ENCODE results near the gene DTNB. TPM values are rescaled to one million over a fixed set of nuclear protein-coding genes. Genes with fewer than 3 reads are reported as not detected.

The DTNB gene
- total and polyA plus RNA-seq, 9 donors = 8.0 to 24.9 (median 17.5) TPM

DNA sequence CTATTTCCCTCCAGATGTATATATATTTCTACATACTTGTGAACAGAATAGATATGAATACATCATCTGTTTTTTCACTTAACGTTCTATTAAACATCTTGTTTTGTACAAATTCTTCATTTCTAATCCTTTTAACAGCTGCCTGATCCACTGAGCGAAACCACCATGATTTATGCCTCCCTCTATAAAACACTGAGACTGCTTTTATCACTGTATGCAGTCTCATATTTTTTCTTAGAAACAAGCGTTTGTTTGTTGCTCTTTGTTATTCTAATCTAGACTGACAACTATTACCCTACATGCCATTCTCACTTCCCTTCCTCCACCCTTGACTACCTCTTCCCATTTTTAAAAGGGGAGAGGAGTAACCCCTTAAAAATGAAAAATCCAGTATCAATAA is 88.2 kb downstream of the DTNB start:
- intact Hi-C loops (cut with DNase I) = no loop called here
- Histone ChIP-seq H3K4me1 (ENCODE audit: insufficient read depth) (peaks cover 4% of the 10 kb centered on the region), H3K27me3 (no peaks in the 10 kb centered on the region), H3K27ac (no peak overlapping the region), H3K36me3 (no peaks in the 10 kb centered on the region), H3K9me3 (no peaks in the 10 kb centered on the region), H3K4me3 (no peak overlapping the region)
- TF ChIP-seq, protein P1, sequence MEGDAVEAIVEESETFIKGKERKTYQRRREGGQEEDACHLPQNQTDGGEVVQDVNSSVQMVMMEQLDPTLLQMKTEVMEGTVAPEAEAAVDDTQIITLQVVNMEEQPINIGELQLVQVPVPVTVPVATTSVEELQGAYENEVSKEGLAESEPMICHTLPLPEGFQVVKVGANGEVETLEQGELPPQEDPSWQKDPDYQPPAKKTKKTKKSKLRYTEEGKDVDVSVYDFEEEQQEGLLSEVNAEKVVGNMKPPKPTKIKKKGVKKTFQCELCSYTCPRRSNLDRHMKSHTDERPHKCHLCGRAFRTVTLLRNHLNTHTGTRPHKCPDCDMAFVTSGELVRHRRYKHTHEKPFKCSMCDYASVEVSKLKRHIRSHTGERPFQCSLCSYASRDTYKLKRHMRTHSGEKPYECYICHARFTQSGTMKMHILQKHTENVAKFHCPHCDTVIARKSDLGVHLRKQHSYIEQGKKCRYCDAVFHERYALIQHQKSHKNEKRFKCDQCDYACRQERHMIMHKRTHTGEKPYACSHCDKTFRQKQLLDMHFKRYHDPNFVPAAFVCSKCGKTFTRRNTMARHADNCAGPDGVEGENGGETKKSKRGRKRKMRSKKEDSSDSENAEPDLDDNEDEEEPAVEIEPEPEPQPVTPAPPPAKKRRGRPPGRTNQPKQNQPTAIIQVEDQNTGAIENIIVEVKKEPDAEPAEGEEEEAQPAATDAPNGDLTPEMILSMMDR (IDR thresholded peaks at IDR 0.05) = no peak
- TF ChIP-seq EP300 (IDR thresholded peaks at IDR 0.05) = no peak
- no peak for TF ChIP-seq POLR2A (IDR thresholded peaks at IDR 0.05)
- WGBS, 3 donors = 38 to 49% (median 46%) methylated on average over 3 of the region's 3 CpGs
- no peak for DNase-seq

DNA sequence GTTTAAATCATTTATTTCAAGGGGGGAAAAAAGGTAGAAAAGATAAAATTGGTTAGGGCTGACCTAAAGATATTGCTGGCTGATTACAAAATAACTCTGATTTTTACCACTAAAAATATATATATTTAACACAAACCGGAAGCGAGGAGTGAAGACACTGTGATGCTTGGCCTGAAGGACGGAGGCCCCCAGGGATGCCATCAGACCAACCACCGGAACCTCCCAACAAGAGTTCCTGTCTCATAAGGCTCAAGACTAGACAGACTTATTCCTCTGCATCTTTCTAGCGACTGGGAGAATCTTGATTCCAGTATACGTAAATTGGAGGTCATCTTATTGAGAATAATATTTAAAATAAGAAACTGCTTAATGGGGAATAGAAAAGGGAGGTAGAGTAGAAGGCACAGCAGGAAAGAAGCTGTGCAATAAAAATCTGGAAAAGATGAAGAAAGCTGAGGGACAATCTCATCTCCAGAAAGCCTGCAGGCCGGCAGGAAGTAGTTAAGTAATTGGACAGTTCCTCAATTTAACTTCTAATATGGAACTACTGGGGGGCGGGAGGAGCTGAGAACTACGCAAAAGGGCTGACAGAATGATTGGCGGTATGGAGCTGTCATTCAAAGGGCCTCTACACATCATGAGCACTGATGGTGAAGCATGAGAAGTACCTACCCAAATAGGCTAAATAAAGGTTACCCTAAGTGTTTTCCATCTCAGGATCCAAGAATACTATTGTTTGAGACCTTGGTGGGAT is 91.1 kb downstream of the DTNB start:
- peaks cover 3% of the 10 kb centered on the region for H3K4me1 ChIP-seq (ENCODE audit: insufficient read depth)
- DNase-seq = no peak
- intact Hi-C loops (cut with DNase I) = no loop called here
- no peaks in the 10 kb centered on the region for H3K9me3 ChIP-seq
- H3K27me3 ChIP-seq = no peaks in the 10 kb centered on the region
- no peak overlapping the region for H3K27ac ChIP-seq
- TF ChIP-seq EP300 (IDR thresholded peaks at IDR 0.05) (no peak), POLR2A (IDR thresholded peaks at IDR 0.05) (no peak)
- TF ChIP-seq, protein P1 (IDR thresholded peaks at IDR 0.05) = no peak
- WGBS, 3 donors = 91 to 94% (median 94%) methylated on average over 10 of the region's 10 CpGs
- no peaks in the 10 kb centered on the region for H3K36me3 ChIP-seq
- H3K4me3 ChIP-seq = no peak overlapping the region

DNA sequence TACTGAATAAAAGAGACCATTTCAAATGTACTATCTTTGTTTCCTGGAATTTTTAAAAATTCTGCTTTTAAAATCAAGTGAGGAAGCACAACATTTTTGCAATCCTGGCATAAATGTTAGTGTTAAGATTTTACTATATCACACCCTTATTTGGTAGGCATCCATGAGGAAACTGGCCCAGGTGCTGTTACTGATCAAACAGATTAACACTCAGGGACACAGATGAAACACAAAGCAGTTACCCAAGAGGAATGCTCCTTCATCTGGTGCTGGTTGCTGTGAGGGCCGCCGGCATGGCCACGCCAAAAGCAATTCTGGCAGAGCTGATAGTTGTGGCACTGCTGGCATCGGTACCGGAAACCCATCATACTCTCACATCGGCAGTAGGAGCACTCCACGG is 96.8 kb downstream of the DTNB start:
- TF ChIP-seq, protein P1 (IDR thresholded peaks at IDR 0.05) = no peak
- H3K4me3 ChIP-seq = no peak overlapping the region
- no peak overlapping the region for H3K27ac ChIP-seq
- no peak for DNase-seq
- H3K4me1 ChIP-seq (ENCODE audit: insufficient read depth) = no peaks in the 10 kb centered on the region
- no peaks in the 10 kb centered on the region for H3K27me3 ChIP-seq
- intact Hi-C loops (cut with DNase I) = no loop called here
- no peaks in the 10 kb centered on the region for H3K36me3 ChIP-seq
- 89 to 92% (median 90%) methylated on average over 7 of the region's 7 CpGs for WGBS, 3 donors
- no peaks in the 10 kb centered on the region for H3K9me3 ChIP-seq

DNA sequence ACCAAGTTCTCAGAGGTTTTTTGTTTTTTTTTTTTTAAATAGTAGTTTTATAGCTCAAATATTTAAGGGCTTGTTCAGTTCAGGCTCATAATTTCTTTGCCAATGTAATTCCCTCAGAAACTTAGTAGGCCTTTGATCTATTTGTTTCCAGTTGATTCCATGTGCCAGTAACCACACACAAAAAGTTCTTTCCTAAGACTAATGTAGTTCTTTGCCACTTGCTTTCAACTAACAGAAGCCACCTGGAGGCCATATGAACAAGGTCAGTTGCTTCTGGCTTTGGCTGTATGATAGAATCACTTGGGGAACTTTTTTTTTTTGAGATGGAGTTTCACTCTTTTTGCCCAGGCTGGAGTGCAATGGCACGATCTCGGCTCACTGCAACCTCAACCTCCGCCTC is 100.7 kb downstream of the DTNB start:
- no peak overlapping the region for H3K4me3 ChIP-seq
- no peak for DNase-seq
- H3K27me3 ChIP-seq = no peaks in the 10 kb centered on the region
- intact Hi-C loops (cut with DNase I) = no loop called here
- no peaks in the 10 kb centered on the region for H3K9me3 ChIP-seq
- H3K36me3 ChIP-seq = no peaks in the 10 kb centered on the region
- peaks cover 5% of the 10 kb centered on the region for H3K4me1 ChIP-seq (ENCODE audit: insufficient read depth)
- no peak overlapping the region for H3K27ac ChIP-seq
- WGBS, 3 donors = 91 to 96% (median 92%) methylated on average over 3 of the region's 3 CpGs
- no peak for TF ChIP-seq POLR2A (IDR thresholded peaks at IDR 0.05)
- TF ChIP-seq, protein P1 (IDR thresholded peaks at IDR 0.05) = no peak
- TF ChIP-seq EP300 (IDR thresholded peaks at IDR 0.05) = no peak

All from ovary (tissue), 9 donors.